Loucy (cell line): ENCODE results near the gene ANO9.

Source experiments
- H2AFZ ChIP-seq: fragments of 200-600 bp; sonication (generic); 2 replicates; pipeline ENCODE4 v1.6.0; 2016; ENCODE audit warnings: antibody characterized with exemption, mild to moderate bottlenecking, low read length, moderate library complexity
- H3F3A ChIP-seq: fragments of 200-600 bp; 2 replicates; pipeline ENCODE4 v1.6.0; 2016; ENCODE audit warnings: antibody characterized with exemption, low read depth, mild to moderate bottlenecking
- H3K27me3 ChIP-seq: fragments of 200-600 bp; sonication (generic); 2 replicates; pipeline ENCODE4 v1.6.1; 2014; ENCODE audit warnings: low read length, mild to moderate bottlenecking; ENCODE audit not compliant: insufficient read depth, poor library complexity, severe bottlenecking
- H3K36me3 ChIP-seq: fragments of 200-600 bp; sonication (generic); 2 replicates; pipeline ENCODE4 v1.6.1; 2016; ENCODE audit warnings: low read length; ENCODE audit not compliant: insufficient read depth
- H3K4me1 ChIP-seq: fragments of 200-600 bp; sonication (generic); 2 replicates; pipeline ENCODE4 v1.5.1; 2014; ENCODE audit warnings: low read length, mild to moderate bottlenecking; ENCODE audit not compliant: insufficient read depth, poor library complexity, severe bottlenecking
- H3K4me2 ChIP-seq: fragments of 200-600 bp; sonication (generic); 2 replicates; pipeline ENCODE4 v1.6.0; 2014; ENCODE audit warnings: antibody characterized with exemption, low read length, low read depth, mild to moderate bottlenecking; ENCODE audit not compliant: poor library complexity, severe bottlenecking
- H3K4me3 ChIP-seq: fragments of 200-600 bp; sonication (generic); 2 replicates; pipeline ENCODE4 v1.5.1; 2014; ENCODE audit warnings: low read length, mild to moderate bottlenecking, mixed read lengths; ENCODE audit not compliant: poor library complexity, severe bottlenecking
- H3K79me2 ChIP-seq: fragments of 200-600 bp; sonication (generic); 2 replicates; pipeline ENCODE4 v1.6.1; 2014; ENCODE audit warnings: low read length; ENCODE audit not compliant: insufficient read depth
- H3K9ac ChIP-seq: fragments of 200-600 bp; sonication (generic); 2 replicates; pipeline ENCODE4 v1.6.0; 2014; ENCODE audit warnings: mild to moderate bottlenecking, low read depth, low read length, moderate library complexity; ENCODE audit not compliant: poor library complexity, severe bottlenecking
- H3K9me2 ChIP-seq: fragments of 200-600 bp; sonication (generic); replicated peaks from 2 replicates; pipeline ENCODE4 v1.6.1; 2016; ENCODE audit warnings: low read depth, low read length, mixed read lengths
- H3K9me3 ChIP-seq: fragments of 200-600 bp; sonication (generic); 2 replicates; pipeline ENCODE4 v1.6.1; 2014; ENCODE audit warnings: mild to moderate bottlenecking, antibody characterized with exemption, low read length, low read depth; ENCODE audit not compliant: insufficient read depth
- H4K20me1 ChIP-seq: fragments of 200-600 bp; sonication (generic); 2 replicates; pipeline ENCODE4 v1.6.0; 2014; ENCODE audit warnings: antibody characterized with exemption, low read length, mild to moderate bottlenecking; ENCODE audit not compliant: insufficient read depth, poor library complexity, severe bottlenecking
- EZH2phosphoT487 ChIP-seq: fragments of 200-600 bp; IDR thresholded peaks from 2 replicates; pipeline ENCODE4 v1.6.1; 2018; ENCODE audit warnings: antibody characterized with exemption, mild to moderate bottlenecking, moderate library complexity, borderline replicate concordance
- TF ChIP-seq, protein P1 (sequence below): fragments of 200-600 bp; sonication (generic); conservative IDR thresholded peaks from 2 replicates; pipeline ENCODE4 v1.5.1; 2014; ENCODE audit warnings: mild to moderate bottlenecking, antibody characterized with exemption, low read length

ANO9 gene

GRCh38 chr11:488579-488978, 46.8 kb upstream of the ANO9 start:
- Histone ChIP-seq H3K9ac (no peak overlapping the region), H3K4me2 (no peak overlapping the region), H3K79me2 (no peaks in the 10 kb centered on the region), H4K20me1 (no peaks in the 10 kb centered on the region), H3K4me1 (no peaks in the 10 kb centered on the region), H3K4me3 (no peak overlapping the region), H2AFZ (no peak overlapping the region), H3K9me3 (no peaks in the 10 kb centered on the region), H3K27me3 (no peaks in the 10 kb centered on the region), H3K9me2 (no peaks in the 10 kb centered on the region), H3F3A (no peaks in the 10 kb centered on the region), H3K36me3 (peaks cover 17% of the 10 kb centered on the region; the same call in 1 of the 2 replicates)
- TF ChIP-seq, protein P1, sequence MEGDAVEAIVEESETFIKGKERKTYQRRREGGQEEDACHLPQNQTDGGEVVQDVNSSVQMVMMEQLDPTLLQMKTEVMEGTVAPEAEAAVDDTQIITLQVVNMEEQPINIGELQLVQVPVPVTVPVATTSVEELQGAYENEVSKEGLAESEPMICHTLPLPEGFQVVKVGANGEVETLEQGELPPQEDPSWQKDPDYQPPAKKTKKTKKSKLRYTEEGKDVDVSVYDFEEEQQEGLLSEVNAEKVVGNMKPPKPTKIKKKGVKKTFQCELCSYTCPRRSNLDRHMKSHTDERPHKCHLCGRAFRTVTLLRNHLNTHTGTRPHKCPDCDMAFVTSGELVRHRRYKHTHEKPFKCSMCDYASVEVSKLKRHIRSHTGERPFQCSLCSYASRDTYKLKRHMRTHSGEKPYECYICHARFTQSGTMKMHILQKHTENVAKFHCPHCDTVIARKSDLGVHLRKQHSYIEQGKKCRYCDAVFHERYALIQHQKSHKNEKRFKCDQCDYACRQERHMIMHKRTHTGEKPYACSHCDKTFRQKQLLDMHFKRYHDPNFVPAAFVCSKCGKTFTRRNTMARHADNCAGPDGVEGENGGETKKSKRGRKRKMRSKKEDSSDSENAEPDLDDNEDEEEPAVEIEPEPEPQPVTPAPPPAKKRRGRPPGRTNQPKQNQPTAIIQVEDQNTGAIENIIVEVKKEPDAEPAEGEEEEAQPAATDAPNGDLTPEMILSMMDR = no peak
- TF ChIP-seq EZH2phosphoT487 = no peak

GRCh38 chr11:488062-488461, 46.3 kb upstream of the ANO9 start:
- TF ChIP-seq EZH2phosphoT487 = no peak
- TF ChIP-seq, protein P1 = no peak
- no peaks in the 10 kb centered on the region for H3K79me2 ChIP-seq
- no peaks in the 10 kb centered on the region for H4K20me1 ChIP-seq
- H3K9me2 ChIP-seq = no peaks in the 10 kb centered on the region
- no peak overlapping the region for H3K9ac ChIP-seq
- no peak overlapping the region for H3K4me3 ChIP-seq
- H3K27me3 ChIP-seq = no peaks in the 10 kb centered on the region
- peaks cover 17% of the 10 kb centered on the region; the same call in 1 of the 2 replicates for H3K36me3 ChIP-seq
- H3K4me1 ChIP-seq = no peaks in the 10 kb centered on the region
- H3K9me3 ChIP-seq = no peaks in the 10 kb centered on the region
- no peak overlapping the region for H3K4me2 ChIP-seq
- H3F3A ChIP-seq = no peaks in the 10 kb centered on the region
- no peak overlapping the region for H2AFZ ChIP-seq

DNA sequence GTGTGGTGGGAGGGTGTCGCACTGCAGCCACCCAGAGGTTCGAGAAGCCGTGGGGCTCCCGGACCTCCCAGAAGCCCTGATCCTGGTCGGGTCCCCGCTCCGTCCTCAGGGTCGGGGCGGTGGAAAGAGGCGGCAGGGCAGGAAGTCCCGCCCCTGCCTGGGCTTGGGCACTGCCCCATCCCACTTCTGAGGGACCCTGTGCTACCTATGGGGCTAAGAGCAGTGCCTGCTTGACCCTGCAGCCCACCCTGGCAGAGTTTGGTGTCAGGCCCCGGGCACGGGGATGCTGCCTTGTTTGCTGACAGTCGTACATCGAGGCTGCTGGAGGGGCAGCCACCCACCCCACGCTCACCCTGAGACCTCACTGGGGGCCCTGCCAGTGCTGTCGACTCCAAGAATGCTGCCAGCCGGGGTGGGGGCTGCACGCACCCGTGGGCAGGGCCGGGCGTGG, 45.8 kb upstream of the ANO9 start:
- Histone ChIP-seq H3K9me3 (no peaks in the 10 kb centered on the region), H3F3A (no peaks in the 10 kb centered on the region), H3K27me3 (no peaks in the 10 kb centered on the region), H3K9ac (no peak overlapping the region), H4K20me1 (no peaks in the 10 kb centered on the region), H3K4me3 (no peak overlapping the region), H3K79me2 (no peaks in the 10 kb centered on the region), H3K9me2 (no peaks in the 10 kb centered on the region), H3K4me1 (no peaks in the 10 kb centered on the region), H2AFZ (no peak overlapping the region), H3K36me3 (peaks cover 13% of the 10 kb centered on the region; the same call in 1 of the 2 replicates), H3K4me2 (no peak overlapping the region)
- TF ChIP-seq EZH2phosphoT487 = no peak
- TF ChIP-seq, protein P1 = no peak
